Muscle layer of colon (tissue), 2 donors: ENCODE results near the gene ANKS1B.
"Not testable (repeated sequence)": the region's sequence is repeated elsewhere in the genome, so short reads cannot be mapped to it uniquely, and the experiment has no call there.

Source experiments
- H3K27ac ChIP-seq: one replicate; pipeline ENCODE4 v1.7.0; 2013; ENCODE audit warnings: low read depth, mild to moderate bottlenecking, low read length, moderate library complexity
- H3K27me3 ChIP-seq, 2 donors: one replicate each; pipeline ENCODE4 v1.7.0; 2013; ENCODE audit warnings: low read length in 2 of 2, mild to moderate bottlenecking in 2 of 2; ENCODE audit not compliant: insufficient read depth in 2 of 2, control insufficient read depth in 1 of 2
- H3K36me3 ChIP-seq: one replicate; pipeline ENCODE4 v1.7.0; 2013; ENCODE audit warnings: mild to moderate bottlenecking, low read length; ENCODE audit not compliant: insufficient read depth
- H3K4me1 ChIP-seq: one replicate; pipeline ENCODE4 v1.7.0; 2013; ENCODE audit warnings: mild to moderate bottlenecking, low read length; ENCODE audit not compliant: insufficient read depth
- H3K4me3 ChIP-seq, 2 donors: one replicate each; pipeline ENCODE4 v1.7.0; 2013; ENCODE audit warnings: low read length in 2 of 2, low read depth in 1 of 2, mild to moderate bottlenecking in 1 of 2, moderate library complexity in 1 of 2
- H3K9ac ChIP-seq: one replicate; pipeline ENCODE4 v1.7.0; 2013; ENCODE audit warnings: low read length
- H3K9me3 ChIP-seq: one replicate; pipeline ENCODE4 v1.7.0; 2013; ENCODE audit warnings: mild to moderate bottlenecking, low read length
- donor health status: abdominal sarcoma.
- donor health status: Adenocarcinoma of cecum.

The ANKS1B gene

GRCh38 chr12:98977186-98977585 is 1007.5 kb downstream of the ANKS1B start:
- Histone ChIP-seq H3K9ac (no peak overlapping the region), H3K27me3 (no peaks in the 10 kb centered on the region), H3K4me3 (no peak overlapping the region), H3K27ac (no peak overlapping the region), H3K9me3 (no peaks in the 10 kb centered on the region), H3K36me3 (no peaks in the 10 kb centered on the region), H3K4me1 (no peaks in the 10 kb centered on the region)

DNA sequence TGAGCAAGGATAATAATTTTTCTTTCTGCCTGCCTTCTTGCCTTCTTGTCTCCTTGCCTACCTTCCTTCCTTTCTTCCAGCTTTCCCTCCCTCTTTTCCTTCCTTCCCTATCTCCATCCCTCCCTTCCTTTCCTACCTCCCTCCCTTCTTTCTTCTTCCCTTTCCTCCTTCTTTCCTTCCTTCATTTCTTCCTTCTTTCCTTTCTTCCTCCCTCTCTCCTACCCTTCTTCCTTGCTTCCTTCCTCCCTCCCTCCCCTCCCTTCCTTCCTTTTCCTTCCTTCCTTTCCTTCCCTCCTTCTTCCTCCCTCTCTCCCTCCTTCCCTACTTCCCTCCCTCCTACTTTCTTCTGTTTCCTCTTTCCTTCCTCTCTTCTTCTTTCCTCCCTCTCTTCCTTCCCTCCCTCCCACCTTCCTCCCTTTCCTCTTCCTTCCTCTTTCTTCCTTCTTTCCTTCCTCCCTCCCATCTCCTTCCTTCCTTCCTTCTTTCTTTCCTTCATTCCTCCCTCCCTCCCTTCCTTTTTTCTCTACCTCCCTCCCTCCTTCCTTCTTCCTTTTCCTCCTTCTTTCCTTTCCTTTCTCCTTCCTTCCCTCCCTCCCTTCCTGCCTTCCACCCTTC is 1009.9 kb downstream of the ANKS1B start:
- H3K9me3 ChIP-seq: no peaks in the 10 kb centered on the region
- H3K36me3 ChIP-seq: no peaks in the 10 kb centered on the region
- no peaks in the 10 kb centered on the region for H3K4me1 ChIP-seq
- H3K9ac ChIP-seq: no peak overlapping the region
- H3K4me3 ChIP-seq: no peak overlapping the region
- H3K27me3 ChIP-seq: no peaks in the 10 kb centered on the region
- no peak overlapping the region for H3K27ac ChIP-seq

- no peak overlapping the region for H3K27ac ChIP-seq
- no peaks in the 10 kb centered on the region for H3K27me3 ChIP-seq
- no peak overlapping the region for H3K4me3 ChIP-seq
- H3K9me3 ChIP-seq: no peaks in the 10 kb centered on the region
- H3K9ac ChIP-seq: no peak overlapping the region
- H3K36me3 ChIP-seq: no peaks in the 10 kb centered on the region
- H3K4me1 ChIP-seq: no peaks in the 10 kb centered on the region
Observed at GRCh38 chr12:98973395-98973794, 1011.3 kb downstream of the ANKS1B start.

GRCh38 chr12:98970950-98971349 is 1013.8 kb downstream of the ANKS1B start:
- H3K36me3 ChIP-seq: no peaks in the 10 kb centered on the region
- H3K27me3 ChIP-seq: no peaks in the 10 kb centered on the region
- no peaks in the 10 kb centered on the region for H3K9me3 ChIP-seq
- H3K4me3 ChIP-seq: no peak overlapping the region
- H3K4me1 ChIP-seq: no peaks in the 10 kb centered on the region
- H3K9ac ChIP-seq: no peak overlapping the region
- no peak overlapping the region for H3K27ac ChIP-seq

GRCh38 chr12:98970210-98970609 is 1014.5 kb downstream of the ANKS1B start:
- H3K27ac ChIP-seq: no peak overlapping the region
- H3K36me3 ChIP-seq: no peaks in the 10 kb centered on the region
- H3K27me3 ChIP-seq: no peaks in the 10 kb centered on the region
- no peaks in the 10 kb centered on the region for H3K4me1 ChIP-seq
- no peak overlapping the region for H3K9ac ChIP-seq
- no peaks in the 10 kb centered on the region for H3K9me3 ChIP-seq
- H3K4me3 ChIP-seq: no peak overlapping the region

GRCh38 chr12:98968896-98969295 is 1015.8 kb downstream of the ANKS1B start:
- H3K36me3 ChIP-seq: no peaks in the 10 kb centered on the region

DNA sequence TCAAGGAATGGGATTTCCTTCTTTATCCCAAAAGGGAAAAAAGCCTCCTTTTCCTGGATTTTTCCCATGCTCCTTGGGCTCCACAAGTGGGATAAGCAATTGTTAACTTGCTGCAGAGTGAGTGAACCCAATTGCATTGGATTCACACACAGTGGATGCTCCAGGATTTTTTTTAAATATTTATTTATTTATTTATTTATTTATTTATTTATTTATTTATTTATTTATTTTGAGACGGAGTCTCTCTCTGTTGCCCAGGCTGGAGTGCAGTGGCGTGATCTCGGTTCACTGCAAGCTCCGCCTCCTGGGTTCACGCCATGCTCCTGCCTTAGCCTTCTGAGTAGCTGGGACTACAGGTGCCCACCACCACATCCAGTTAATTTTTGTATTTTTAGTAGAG is 1027.6 kb downstream of the ANKS1B start:
- H3K27me3 ChIP-seq, H3K9me3 ChIP-seq, H3K4me1 ChIP-seq, H3K27ac ChIP-seq, H3K4me3 ChIP-seq, H3K36me3 ChIP-seq, H3K9ac ChIP-seq: not testable (repeated sequence)

More at GRCh38 chr12:98968896-98969295, 1015.8 kb downstream of the ANKS1B start:
- no peak overlapping the region for H3K9ac ChIP-seq
- no peak overlapping the region for H3K4me3 ChIP-seq
- H3K9me3 ChIP-seq: no peaks in the 10 kb centered on the region
- no peak overlapping the region for H3K27ac ChIP-seq
- no peaks in the 10 kb centered on the region for H3K27me3 ChIP-seq
- no peaks in the 10 kb centered on the region for H3K4me1 ChIP-seq

DNA sequence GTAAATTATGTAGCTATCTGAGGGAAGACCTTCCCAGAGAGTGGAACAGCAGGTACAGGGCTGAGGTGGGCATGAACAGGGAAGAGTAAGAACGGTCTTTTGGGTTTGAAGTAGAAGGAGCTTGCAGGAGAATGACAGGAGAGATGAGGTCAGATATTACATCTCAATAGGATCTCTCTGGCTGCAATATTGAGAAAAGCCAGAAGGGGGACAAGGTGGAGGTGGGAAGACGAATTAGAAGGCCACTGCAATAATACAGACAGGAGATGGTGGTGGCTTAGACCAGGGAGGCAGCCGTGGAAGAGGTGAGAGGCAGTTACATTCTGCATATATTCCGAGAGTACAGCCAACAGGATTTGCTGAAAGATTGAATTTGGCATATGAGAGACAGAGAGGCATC is 1029.5 kb downstream of the ANKS1B start:
- no peaks in the 10 kb centered on the region for H3K4me1 ChIP-seq
- no peaks in the 10 kb centered on the region for H3K27me3 ChIP-seq
- H3K36me3 ChIP-seq: no peaks in the 10 kb centered on the region
- no peaks in the 10 kb centered on the region for H3K9me3 ChIP-seq
- H3K27ac ChIP-seq: no peak overlapping the region
- no peak overlapping the region for H3K4me3 ChIP-seq
- no peak overlapping the region for H3K9ac ChIP-seq

- H3K36me3 ChIP-seq: no peaks in the 10 kb centered on the region
- H3K9ac ChIP-seq: no peak overlapping the region
- no peaks in the 10 kb centered on the region for H3K9me3 ChIP-seq
- H3K27ac ChIP-seq: no peak overlapping the region
- H3K4me3 ChIP-seq: no peak overlapping the region
- no peaks in the 10 kb centered on the region for H3K4me1 ChIP-seq
- H3K27me3 ChIP-seq: no peaks in the 10 kb centered on the region
Observed at GRCh38 chr12:98954506-98954905, 1030.2 kb downstream of the ANKS1B start.

- Histone ChIP-seq H3K4me1 (no peaks in the 10 kb centered on the region), H3K27ac (no peak overlapping the region)
Observed at GRCh38 chr12:98951406-98951805, 1033.3 kb downstream of the ANKS1B start.

DNA sequence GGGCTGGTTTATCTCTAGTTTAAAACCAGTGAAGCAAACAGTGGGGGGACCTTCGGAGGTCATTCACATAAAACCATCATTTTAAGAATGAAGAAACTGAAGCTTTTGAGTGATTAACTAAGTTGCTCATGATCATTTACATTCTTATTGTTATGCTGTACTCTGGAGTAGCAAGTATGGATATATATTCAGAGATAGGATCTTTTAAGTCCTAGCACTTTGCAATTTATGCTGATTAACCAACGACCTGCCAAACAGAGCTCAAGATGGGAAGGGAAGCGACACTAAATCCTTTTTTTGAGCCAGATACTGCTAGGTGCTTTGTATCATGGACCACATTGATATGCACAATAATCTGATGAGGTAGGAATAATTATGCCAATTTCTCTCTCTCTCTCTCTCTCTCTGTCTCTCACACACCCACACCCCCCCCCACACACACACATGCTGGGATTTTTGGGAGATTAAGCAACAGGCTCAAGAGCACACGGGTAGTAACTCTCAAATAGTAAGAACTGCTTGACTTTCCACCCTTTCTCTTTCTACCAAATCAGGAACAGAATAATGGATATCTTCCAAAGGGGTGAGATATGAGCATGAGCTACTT is 1036.3 kb downstream of the ANKS1B start:
- no peaks in the 10 kb centered on the region for H3K4me1 ChIP-seq
- H3K9me3 ChIP-seq: no peaks in the 10 kb centered on the region
- H3K9ac ChIP-seq: no peak overlapping the region
- H3K36me3 ChIP-seq: no peaks in the 10 kb centered on the region
- no peak overlapping the region for H3K4me3 ChIP-seq
- no peaks in the 10 kb centered on the region for H3K27me3 ChIP-seq
- no peak overlapping the region for H3K27ac ChIP-seq

More at GRCh38 chr12:98951406-98951805, 1033.3 kb downstream of the ANKS1B start:
- no peak overlapping the region for H3K4me3 ChIP-seq
- no peaks in the 10 kb centered on the region for H3K36me3 ChIP-seq
- H3K27me3 ChIP-seq: no peaks in the 10 kb centered on the region
- H3K9me3 ChIP-seq: no peaks in the 10 kb centered on the region
- H3K9ac ChIP-seq: no peak overlapping the region

DNA sequence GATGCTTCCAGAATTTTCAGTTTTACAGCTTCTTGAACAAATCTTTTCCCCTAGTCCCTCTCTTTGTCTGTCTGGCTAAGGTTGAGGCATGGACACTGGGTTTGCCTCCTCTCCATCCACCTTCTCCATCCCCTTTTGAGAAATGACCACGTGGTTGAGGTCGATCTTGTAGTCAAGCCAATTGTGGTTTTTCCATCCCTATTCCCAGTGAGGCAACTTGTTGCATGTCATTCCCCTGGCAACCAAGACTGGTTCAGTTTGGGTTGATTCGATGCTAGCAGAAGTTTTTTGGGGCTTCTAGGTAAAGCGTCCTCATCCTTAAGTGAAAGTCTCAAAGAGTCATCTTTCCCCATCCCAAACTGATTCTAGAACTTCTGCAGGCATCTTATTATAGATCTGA is 1038.9 kb downstream of the ANKS1B start:
- Histone ChIP-seq H3K4me1 (no peaks in the 10 kb centered on the region), H3K27me3 (no peaks in the 10 kb centered on the region), H3K9ac (no peak overlapping the region), H3K27ac (no peak overlapping the region), H3K9me3 (no peaks in the 10 kb centered on the region), H3K4me3 (no peak overlapping the region), H3K36me3 (no peaks in the 10 kb centered on the region)
